HepG2 (cell line): ENCODE measurements around the gene WDR27. TPM values are rescaled to one million over a fixed set of nuclear protein-coding genes. Genes with fewer than 3 reads are reported as not detected.

Experiments used
- ATAC-seq: fragments of 200-7000 bp; cut with Tn5 transposase; 3 replicates; pipeline ENCODE4 v1.9.1; 2020; ENCODE audit warnings: mild to moderate bottlenecking, moderate library complexity
- BruUV-seq: library from RNA; stranded (reverse); fragments of 400-500 nt; replicated peaks from 2 replicates; lab custom pipeline; 2021; lab: Mats Ljungman, UMichigan
- CTCF ChIA-PET: fragments of 300-600 bp; formaldehyde crosslinking; extraction: SDS; loops from one replicate; lab custom pipeline; 2021; ENCODE audit warnings: low total read pairs, inconsistent platforms, low intra/inter-chr PET ratio; lab: Yijun Ruan, JAX
- POLR2A ChIA-PET: fragments of 350-600 bp; sonication (Branson Sonifier 250); formaldehyde crosslinking; loops from one replicate; lab custom pipeline; 2020; ENCODE audit warnings: antibody characterized with exemption, inconsistent platforms; lab: Yijun Ruan, JAX
- DNase-seq: peaks from one replicate; pipeline ENCODE4 v3.0.0-alpha.2; 2015; ENCODE audit warnings: low spot score
- FAIRE-seq: peaks from 3 replicates; lab custom pipeline; 2011; peaks lifted over from hg19 to GRCh38; lab: Jason Lieb, UNC
- H2AFZ ChIP-seq: one replicate; pipeline ENCODE4 v1.6.1; 2011; ENCODE audit warnings: low read length, inconsistent platforms
- H3K27ac ChIP-seq: fragments of 300-600 bp; 3 replicates; pipeline ENCODE4 v1.8.0; 2011; ENCODE audit warnings: mixed run types, mild to moderate bottlenecking, mixed read lengths, low read length, inconsistent platforms; ENCODE audit not compliant: insufficient read depth; ENCODE audit errors: extremely low read length
- H3K27me3 ChIP-seq, 2 experiments: fragments of 200-600 bp in 1 of 2; 2 replicates in 1 of 2; 3 replicates in 1 of 2; pipeline versions ENCODE4 v1.6.0 to v1.8.0; 2011; ENCODE audit warnings: low read length in 2 of 2, mild to moderate bottlenecking in 2 of 2, moderate library complexity in 2 of 2, inconsistent platforms in 1 of 2; ENCODE audit not compliant: insufficient read depth in 2 of 2, control insufficient read depth in 1 of 2
- H3K36me3 ChIP-seq, 2 experiments: fragments of 200-600 bp in 1 of 2; replicated peaks in 1 of 2; 2 replicates in 1 of 2; 3 replicates in 1 of 2; pipeline versions ENCODE4 v1.5.1 to v1.8.0; 2011; ENCODE audit warnings: low read length in 2 of 2, inconsistent platforms in 1 of 2; ENCODE audit not compliant: insufficient read depth in 2 of 2, control insufficient read depth in 1 of 2
- H3K4me1 ChIP-seq: 2 replicates; pipeline ENCODE4 v1.5.1; 2012; ENCODE audit warnings: low read length, inconsistent platforms; ENCODE audit not compliant: insufficient read depth
- H3K4me2 ChIP-seq: 2 replicates; pipeline ENCODE4 v1.6.0; 2011; ENCODE audit warnings: low read depth, low read length, inconsistent platforms
- H3K4me3 ChIP-seq, 3 experiments: fragments of 200-600 bp in 1 of 3; sonication (generic), shearing (Covaris generic) in 1 of 3; replicated peaks in 1 of 3; 2 replicates each; pipeline ENCODE4 v1.5.1; 2011 to 2016; ENCODE audit warnings: low read length in 3 of 3, inconsistent platforms in 2 of 3, low read depth in 2 of 3, mild to moderate bottlenecking in 2 of 3, control low read depth in 1 of 3, mixed read lengths in 1 of 3; ENCODE audit not compliant: insufficient read depth in 1 of 3
- H3K79me2 ChIP-seq: one replicate; pipeline ENCODE4 v1.6.1; 2011; ENCODE audit warnings: low read length, inconsistent platforms; ENCODE audit not compliant: insufficient read depth
- H3K9ac ChIP-seq: 2 replicates; pipeline ENCODE4 v1.6.0; 2011; ENCODE audit warnings: mild to moderate bottlenecking, low read depth, low read length, inconsistent platforms; ENCODE audit not compliant: insufficient read depth
- H3K9me3 ChIP-seq: 2 replicates; pipeline ENCODE4 v1.5.1; 2012; ENCODE audit warnings: mild to moderate bottlenecking, low read length
- H4K20me1 ChIP-seq: 2 replicates; pipeline ENCODE4 v1.6.0; 2011; ENCODE audit warnings: inconsistent platforms, mild to moderate bottlenecking, low read length, moderate library complexity; ENCODE audit not compliant: insufficient read depth
- ATF5 ChIP-seq: sonication (generic); formaldehyde crosslinking; IDR thresholded peaks from 2 replicates; pipeline ENCODE4 v1.4.0; 2020; ENCODE audit warnings: mild to moderate bottlenecking, low read depth, missing genetic modification reagents
- CCAR2 ChIP-seq: fragments of 200-400 bp; formaldehyde crosslinking; optimal IDR thresholded peaks from 2 replicates; pipeline ENCODE3; 2018; ENCODE audit warnings: low read depth, mild to moderate bottlenecking, low read length, moderate library complexity
- EED ChIP-seq: sonication (generic); formaldehyde crosslinking; IDR thresholded peaks from 2 replicates; pipeline ENCODE4 v1.5.0; 2020; ENCODE audit warnings: mild to moderate bottlenecking, missing genetic modification reagents
- NFKBIZ ChIP-seq: IDR thresholded peaks from 2 replicates; pipeline ENCODE4 v1.6.1; 2018; ENCODE audit warnings: missing genetic modification reagents, missing compliant biosample characterization
- ONECUT2 ChIP-seq: sonication (generic); formaldehyde crosslinking; IDR thresholded peaks from 2 replicates; pipeline ENCODE4 v1.4.0; 2020; ENCODE audit warnings: missing genetic modification reagents
- ZNF616 ChIP-seq: sonication (generic); formaldehyde crosslinking; IDR thresholded peaks from 2 replicates; pipeline ENCODE4 v1.5.0; 2020; ENCODE audit warnings: low read depth, mild to moderate bottlenecking, missing genetic modification reagents
- ZNF709 ChIP-seq: sonication (generic); formaldehyde crosslinking; IDR thresholded peaks from 2 replicates; pipeline ENCODE4 v1.5.0; 2020; ENCODE audit warnings: mild to moderate bottlenecking, missing genetic modification reagents
- ZNF788 ChIP-seq: sonication (generic); formaldehyde crosslinking; IDR thresholded peaks from 2 replicates; pipeline ENCODE4 v1.5.0; 2020; ENCODE audit warnings: mild to moderate bottlenecking, missing genetic modification reagents, borderline replicate concordance
- WGBS: methylation state at CpG from one replicate; pipeline ENCODE4 v1.1.6; 2017; ENCODE audit warnings: low lambda C conversion rate; 5-methylcytosine and 5-hydroxymethylcytosine counted together
- in situ Hi-C: cut with HindIII; loops from 2 replicates; pipeline ENCODE4 v1.10.0; 2017; ENCODE audit warnings: low pct_unique_long_range_greater_than_20kb; ENCODE audit not compliant: extremely low pct_ligation_motif_present
- intact Hi-C: fragments of 100-400 bp; cut with micrococcal nuclease; formaldehyde crosslinking; loops from one replicate; pipeline ENCODE4 v1.10.0; 2022; ENCODE audit not compliant: unreplicated experiment
- polyA plus RNA-seq, 8 experiments: library from polyadenylated mRNA; depleted of rRNA in 3 of 8; stranded (reverse) in 7 of 8; unstranded in 1 of 8; fragments of >200 nt; fragmentation: Illumina TruSeq in 4 of 8; extraction: Trizol in 4 of 8; gene quantifications; 2 replicates each; pipeline versions ENCODE4 v1.2.1 to v1.2.3, GENCODE V29; 2011 to 2016; ENCODE audit warnings: low read depth in 4 of 8, missing spikeins in 1 of 8, mixed read lengths in 1 of 8; ENCODE audit not compliant: insufficient read depth in 1 of 8
- total RNA-seq, 5 experiments: library from RNA; depleted of rRNA; stranded (reverse); fragments of >200 nt; fragmentation: Illumina TruSeq; extraction: Trizol; gene quantifications; 2 replicates each; pipeline ENCODE4 v1.2.3, GENCODE V29; 2016; ENCODE audit warnings: low read depth in 1 of 5

Gene WDR27
- total and polyA plus RNA-seq, 2 of the 13 experiments (the other 11 are each of a cell fraction or from before 2014, with no cell fraction given) = 34.1 to 80.3 TPM

DNA sequence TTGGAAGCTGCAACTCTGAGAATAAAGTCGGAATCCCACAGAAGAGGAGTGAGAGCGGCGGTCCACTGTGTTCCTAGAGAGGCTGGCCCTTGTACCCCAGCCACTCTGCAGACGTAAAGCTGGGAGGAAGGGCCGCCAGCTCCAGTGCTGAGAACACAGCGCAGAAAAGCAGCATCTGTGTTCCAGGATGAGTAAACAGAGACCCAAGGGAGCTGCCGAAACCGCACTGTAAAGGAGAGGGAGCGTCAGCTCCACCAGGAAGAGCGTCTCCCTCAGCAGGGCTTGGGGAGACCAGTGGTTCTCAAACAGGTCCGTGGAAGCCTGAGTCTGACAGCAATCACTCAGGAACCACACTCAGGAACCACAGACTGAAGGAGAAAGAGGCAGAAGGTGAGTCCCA, 134.0 kb downstream of the WDR27 start:
- no peak overlapping the region for H3K9ac ChIP-seq
- in situ Hi-C loops (no loop called here), intact Hi-C loops (no loop called here)
- TF ChIP-seq ZNF788 (CRISPR knock-in tag) = no peak
- no peak for TF ChIP-seq CCAR2
- no peak for TF ChIP-seq ONECUT2 (CRISPR knock-in tag)
- no peak for TF ChIP-seq NFKBIZ
- TF ChIP-seq ATF5 (CRISPR knock-in tag) = no peak
- TF ChIP-seq ZNF709 (CRISPR knock-in tag) = no peak
- TF ChIP-seq ZNF616 = no peak
- no peak for TF ChIP-seq EED (CRISPR knock-in tag)
- no peaks in the 10 kb centered on the region for H4K20me1 ChIP-seq
- no peak overlapping the region for H3K4me2 ChIP-seq
- H3K36me3 ChIP-seq = peaks cover 0 to 6% of the 10 kb centered on the region in 2 experiments; a peak in 2 of 5 replicates
- no peak overlapping the region for H2AFZ ChIP-seq
- H3K27ac ChIP-seq = no peak overlapping the region
- DNase-seq (no peak), FAIRE-seq (no peak), ATAC-seq (no peak)
- 93% methylated on average over 11 of the region's 11 CpGs for WGBS
- no peak overlapping the region for H3K4me3 ChIP-seq
- BruUV-seq = no TSS peak
- H3K4me1 ChIP-seq = peaks cover 9% of the 10 kb centered on the region
- no peaks in the 10 kb centered on the region for H3K9me3 ChIP-seq
- no peaks in the 10 kb centered on the region for H3K79me2 ChIP-seq
- CTCF ChIA-PET = no interaction called here
- no peaks in the 10 kb centered on the region for H3K27me3 ChIP-seq
- POLR2A ChIA-PET = no interaction called here
